Right renal cortex interstitium (tissue), 3 donors: ENCODE measurements around the gene CHMP1B. TPM values are rescaled to one million over a fixed set of nuclear protein-coding genes. Genes with fewer than 3 reads are reported as not detected.
A peak's percentile ranks its signal among the peaks of the same experiment; 100 is the strongest.

ENCODE experiments used
- DNase-seq, 3 donors: peaks; one replicate each; pipeline ENCODE4 v3.0.0-alpha.2; 2013; ENCODE audit warnings: low read depth in 3 of 3, low spot score in 2 of 3
- polyA plus RNA-seq, 3 donors: library from polyadenylated mRNA; unstranded; fragments of 120-200 nt; gene quantifications; one replicate each; pipeline ENCODE4 v1.2.1, GENCODE V29; 2013; ENCODE audit not compliant: insufficient read length in 3 of 3

CHMP1B gene
- 10 to 100 TPM; 48.6 to 49.6 (median 48.7) TPM for polyA plus RNA-seq

GRCh38 chr18:11851146-11851805, at the start of gene CHMP1B:
TSS of gene CHMP1B (plus strand) at chr18:11851413. CDS start at chr18:11851512, 99 bp downstream.
- DNase-seq = peak; percentile 88 to 95 (median 93)

- DNase-seq = no peak
These were observed 49.6 kb upstream of the CHMP1B start for GRCh38 chr18:11801573-11801972.

GRCh38 chr18:11802158-11802557, 49.1 kb upstream of the CHMP1B start:
- DNase-seq = no peak

- no peak for DNase-seq
These were observed 48.6 kb upstream of the CHMP1B start for GRCh38 chr18:11802586-11802985.

GRCh38 chr18:11807233-11807632, 44.0 kb upstream of the CHMP1B start:
- no peak for DNase-seq

- DNase-seq = no peak
These were observed 43.0 kb upstream of the CHMP1B start for GRCh38 chr18:11808001-11808855.

GRCh38 chr18:11809895-11810294, 41.3 kb upstream of the CHMP1B start:
- DNase-seq = no peak

- no peak for DNase-seq
These were observed 40.8 kb upstream of the CHMP1B start for GRCh38 chr18:11810379-11810778.

GRCh38 chr18:11811009-11811408, 40.2 kb upstream of the CHMP1B start:
- DNase-seq = no peak

- DNase-seq = no peak
These were observed 34.0 kb upstream of the CHMP1B start for GRCh38 chr18:11817229-11817628.

GRCh38 chr18:11818486-11819203, 32.6 kb upstream of the CHMP1B start:
- no peak for DNase-seq

GRCh38 chr18:11819938-11820337, 31.3 kb upstream of the CHMP1B start:
- no peak for DNase-seq

- DNase-seq = no peak
These were observed 30.5 kb upstream of the CHMP1B start for GRCh38 chr18:11820697-11821096.

- no peak for DNase-seq
These were observed 30.0 kb upstream of the CHMP1B start for GRCh38 chr18:11821208-11821607.

GRCh38 chr18:11821643-11822237, 29.5 kb upstream of the CHMP1B start:
- DNase-seq = no peak

GRCh38 chr18:11823545-11823944, 27.7 kb upstream of the CHMP1B start:
- DNase-seq = no peak

GRCh38 chr18:11826836-11827235, 24.4 kb upstream of the CHMP1B start:
- no peak for DNase-seq

- no peak for DNase-seq
These were observed 22.3 kb upstream of the CHMP1B start for GRCh38 chr18:11828786-11829432.

- no peak for DNase-seq
These were observed 20.6 kb upstream of the CHMP1B start for GRCh38 chr18:11830585-11830984.

GRCh38 chr18:11831921-11832320, 19.3 kb upstream of the CHMP1B start:
- DNase-seq = no peak
